UCSD-AML1 (cell line): Measurements from ENCODE around the gene COL8A1.
"Not testable (repeated sequence)": the region's sequence is repeated elsewhere in the genome, so short reads cannot be mapped to it uniquely, and the experiment has no call there.

Experiments used
- DNase-seq: peaks from one replicate; lab custom pipeline; 2025; ENCODE audit not compliant: unreplicated experiment; lab: John Stamatoyannopoulos, UW

Gene COL8A1

DNA sequence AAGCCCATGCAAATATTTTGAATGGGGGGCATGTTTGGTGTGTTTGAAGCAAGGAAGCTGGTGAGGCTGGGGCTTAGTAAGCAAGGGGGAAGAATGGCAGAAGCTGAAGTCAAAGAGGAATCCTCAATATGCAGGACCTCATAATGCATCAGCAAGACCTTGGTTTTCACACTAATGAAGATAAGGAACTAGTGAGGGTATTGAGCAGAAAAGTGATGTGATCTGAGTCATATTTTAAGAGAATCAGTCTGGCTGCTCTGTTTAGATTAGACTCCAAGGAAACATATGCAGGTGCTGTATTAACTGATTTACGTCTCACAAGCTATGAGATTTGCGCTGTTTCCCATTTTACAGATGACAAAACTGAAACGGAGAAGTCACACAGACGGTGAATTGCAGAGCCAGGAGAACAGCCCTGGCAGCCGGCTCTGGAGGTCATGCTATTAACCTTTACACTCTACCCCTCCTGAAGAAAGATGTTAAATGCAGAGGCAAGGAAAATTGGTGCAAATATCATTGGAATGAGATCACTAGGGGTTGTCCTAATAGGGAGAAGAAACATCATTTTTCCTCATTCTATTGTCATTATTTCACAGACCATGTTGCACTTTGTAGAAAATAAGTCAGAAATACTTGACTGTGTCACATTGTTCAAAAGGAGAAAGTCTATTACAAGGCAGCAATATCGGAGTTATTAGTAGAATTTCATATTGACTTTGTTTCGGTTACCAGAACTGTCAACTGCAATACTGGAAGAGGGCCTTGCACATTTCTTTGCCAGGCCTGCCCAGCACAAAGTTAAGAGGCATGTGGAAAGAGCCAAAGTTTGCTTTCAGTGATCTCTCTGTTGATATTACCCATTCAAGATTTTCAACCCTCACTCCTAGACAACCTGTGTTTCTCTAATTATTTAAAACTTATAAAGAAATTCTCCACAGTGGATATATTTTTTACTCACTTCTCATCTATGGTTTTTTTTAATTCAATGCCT is 64.9 kb downstream of the COL8A1 start:
- DNase-seq, result no peak

DNA sequence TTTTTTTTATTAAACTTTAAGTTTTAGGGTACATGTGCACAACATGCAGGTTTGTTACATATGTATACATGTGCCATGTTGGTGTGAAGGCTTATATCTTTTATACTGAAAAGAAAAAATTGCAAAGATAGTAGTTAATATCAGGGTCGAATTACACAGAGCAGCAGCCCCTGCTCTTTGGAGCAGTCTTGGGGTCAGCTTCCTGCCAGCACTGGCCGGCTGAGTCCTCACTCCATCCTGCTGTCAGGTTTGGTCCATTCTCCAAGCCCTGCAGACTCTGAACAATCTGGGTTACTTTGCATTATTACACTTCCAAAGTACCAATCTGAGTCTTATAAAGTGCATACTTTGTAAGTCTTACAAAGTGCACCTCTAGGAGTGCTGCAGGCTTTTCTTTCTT is 66.0 kb downstream of the COL8A1 start:
- no peak for DNase-seq

- DNase-seq, result no peak
These were observed 68.0 kb downstream of the COL8A1 start for GRCh38 chr3:99706410-99706809.

- no peak for DNase-seq
These were observed 69.9 kb downstream of the COL8A1 start for GRCh38 chr3:99708207-99708745.

GRCh38 chr3:99709686-99710085 is 71.3 kb downstream of the COL8A1 start:
- DNase-seq, result no peak

- no peak for DNase-seq
These were observed 71.7 kb downstream of the COL8A1 start for GRCh38 chr3:99710094-99710493.

GRCh38 chr3:99711351-99711750 is 73.0 kb downstream of the COL8A1 start:
- no peak for DNase-seq

- DNase-seq, result no peak
These were observed 74.0 kb downstream of the COL8A1 start for GRCh38 chr3:99712291-99712954.

- DNase-seq, result no peak
These were observed 75.0 kb downstream of the COL8A1 start for GRCh38 chr3:99713440-99713839.

DNA sequence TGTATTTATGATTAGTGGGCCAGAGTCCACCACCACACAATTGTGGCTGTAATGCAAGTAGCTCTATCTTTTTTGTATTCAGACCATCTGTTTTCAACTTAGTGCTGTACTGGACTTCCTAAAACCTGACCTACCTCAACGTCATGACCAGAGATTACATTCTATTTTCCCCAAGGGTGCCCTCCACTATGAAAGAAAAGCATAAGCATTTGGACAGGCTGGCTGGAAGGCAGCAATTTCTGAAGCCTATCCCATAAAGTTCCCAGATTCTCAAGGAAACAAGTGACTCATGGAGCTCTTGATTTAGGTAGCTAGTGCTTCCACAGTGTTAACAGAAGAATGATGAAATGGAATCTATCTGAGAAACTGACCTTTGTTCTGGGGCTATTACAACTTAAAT is 75.8 kb downstream of the COL8A1 start:
- no peak for DNase-seq

- DNase-seq, result no peak
These were observed 76.2 kb downstream of the COL8A1 start for GRCh38 chr3:99714575-99714974.

DNA sequence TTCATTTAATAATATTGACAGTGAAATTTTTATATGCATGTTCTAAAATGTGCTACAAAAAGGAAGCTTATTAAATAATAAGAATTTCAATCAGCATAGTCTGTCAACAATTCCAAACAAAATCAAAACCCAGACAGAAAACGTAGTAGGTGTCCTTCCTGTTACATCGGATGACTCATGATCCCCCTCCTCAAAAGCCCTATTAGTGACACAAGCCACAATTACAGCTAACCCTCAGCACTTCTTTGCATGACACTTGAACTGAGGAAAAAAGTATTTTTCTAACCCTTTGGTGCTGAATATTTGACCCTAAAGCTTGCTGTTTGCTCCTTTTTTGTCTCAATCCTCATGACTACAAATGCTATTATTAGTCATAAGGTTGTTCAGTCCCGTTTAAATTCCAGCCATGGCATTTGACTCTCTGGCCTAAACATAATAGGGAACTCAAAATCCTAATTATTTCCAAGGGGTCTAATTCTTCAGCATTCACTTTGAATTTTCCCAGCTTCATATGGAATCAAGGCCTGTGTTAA is 78.1 kb downstream of the COL8A1 start:
- no peak for DNase-seq

DNA sequence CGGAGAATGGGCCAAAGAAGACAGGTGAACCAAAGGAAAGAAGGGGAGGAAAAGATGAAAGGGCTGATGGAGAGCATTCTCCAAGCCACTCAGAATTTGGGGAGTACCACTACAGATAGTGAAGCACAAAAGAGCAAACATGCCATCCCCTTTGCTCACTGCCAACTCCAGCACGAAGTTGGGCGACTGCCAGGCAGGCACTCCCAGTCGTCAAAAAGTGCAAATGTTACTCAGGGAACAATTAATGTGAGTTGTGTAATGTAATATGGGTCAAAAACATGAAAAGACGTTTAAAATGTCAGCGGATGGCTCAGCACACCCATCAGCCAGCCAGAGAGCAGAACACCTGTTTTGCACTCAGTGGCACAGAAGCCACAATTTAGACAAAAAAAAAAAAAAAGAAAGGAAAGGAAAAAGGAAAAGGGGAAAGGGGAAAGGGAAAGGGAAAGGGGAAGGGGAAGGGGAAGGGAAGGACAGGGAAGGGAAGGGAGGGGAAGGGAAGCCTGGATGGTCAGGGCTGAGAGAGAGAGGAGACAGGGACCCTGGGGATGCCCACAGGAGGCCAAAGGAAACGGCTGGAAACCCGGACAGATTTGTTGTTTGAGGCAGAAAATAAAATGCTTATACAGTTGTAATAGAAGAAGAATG is 82.7 kb downstream of the COL8A1 start:
- no peak for DNase-seq

- no peak for DNase-seq
These were observed 83.2 kb downstream of the COL8A1 start for GRCh38 chr3:99721633-99722007.

- DNase-seq, result no peak
These were observed 85.9 kb downstream of the COL8A1 start for GRCh38 chr3:99724276-99724675.

DNA sequence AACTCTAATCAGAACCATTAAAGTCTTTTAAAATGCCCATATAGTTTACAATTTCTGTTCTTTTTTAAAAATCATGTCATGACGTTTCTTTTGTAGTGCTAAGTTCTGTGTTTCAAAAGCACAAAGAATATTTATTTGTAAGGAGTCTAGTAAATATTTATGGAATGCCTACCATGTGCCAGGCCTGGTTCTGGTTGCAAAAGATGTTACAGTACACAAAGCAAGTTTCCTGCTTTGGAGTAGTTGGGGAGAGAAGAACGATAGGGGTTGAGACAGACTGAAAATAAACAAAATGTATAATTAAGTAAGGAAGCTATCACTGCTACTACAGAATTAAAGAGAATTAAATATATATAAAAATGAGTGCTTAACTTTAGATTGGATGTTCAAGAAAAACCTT is 92.5 kb downstream of the COL8A1 start:
- DNase-seq, result no peak

GRCh38 chr3:99731499-99731898 is 93.1 kb downstream of the COL8A1 start:
- no peak for DNase-seq

DNA sequence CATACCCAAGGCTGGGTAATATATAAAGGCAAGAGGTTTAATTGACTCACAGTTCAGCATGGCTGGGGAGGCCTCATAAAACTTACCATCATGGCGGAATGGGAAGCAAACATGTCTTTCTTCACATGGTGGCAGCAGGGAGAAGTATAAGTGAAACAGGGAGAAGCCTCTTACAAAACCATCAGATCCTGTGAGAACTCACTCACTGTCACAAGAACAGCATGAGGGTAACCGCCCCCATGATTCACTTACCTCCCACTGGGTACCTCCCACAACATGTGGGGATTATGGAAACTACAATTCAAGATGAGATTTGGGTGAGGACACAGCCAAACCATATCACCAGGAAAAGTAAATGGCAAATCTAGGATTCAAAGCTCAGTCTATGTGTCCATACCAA is 102.0 kb downstream of the COL8A1 start:
- not testable (repeated sequence) for DNase-seq

GRCh38 chr3:99741588-99741987 is 103.2 kb downstream of the COL8A1 start:
- DNase-seq, result no peak

DNA sequence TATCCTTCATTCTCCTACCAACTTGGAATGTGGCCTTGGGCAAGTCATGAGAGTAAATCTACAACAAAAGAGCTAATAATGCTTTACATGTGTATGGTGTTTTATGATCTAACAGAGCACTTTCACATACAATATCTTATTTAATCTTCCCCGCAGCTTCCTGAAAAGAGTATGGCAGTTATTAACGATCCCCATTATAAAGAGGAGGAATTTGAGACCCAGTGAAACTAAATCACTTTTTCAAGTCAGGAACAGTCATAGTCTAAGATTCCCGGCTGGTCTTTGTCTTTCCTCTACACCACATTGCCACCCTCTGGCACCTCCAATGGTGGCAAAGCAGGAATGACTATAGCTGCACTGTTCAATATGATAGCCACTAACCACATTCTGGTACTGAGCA is 109.5 kb downstream of the COL8A1 start:
- peak; percentile 5 for DNase-seq

- no peak for DNase-seq
These were observed 113.3 kb downstream of the COL8A1 start for GRCh38 chr3:99751649-99752048.
